ENCODE data around the gene KLHL24. TPM values are rescaled to one million over a fixed set of nuclear protein-coding genes. Genes with fewer than 3 reads are reported as not detected.

The KLHL24 gene
- total and polyA plus RNA-seq, 2 experiments from 2014 or later: 8.2 to 51.0 TPM

- no peaks in the 10 kb centered on the region for H3K4me1 ChIP-seq (ENCODE audit: insufficient read depth)
- no peak overlapping the region for H3K27ac ChIP-seq (ENCODE audit: low read depth)
- Mint-ChIP-seq H3K9me3 (no peaks in the 10 kb centered on the region), H3K4me1 (no peaks in the 10 kb centered on the region; the same call in 2 of the 3 replicates), H3K27me3 (ENCODE audit: insufficient read depth, low read depth, poor library complexity) (peaks cover 4% of the 10 kb centered on the region), H3K27ac (no peak overlapping the region), H3K36me3 (ENCODE audit: low read depth) (no peaks in the 10 kb centered on the region), H3K4me3 (no peak overlapping the region)
- H2AFZ ChIP-seq: no peak overlapping the region
- no peaks in the 10 kb centered on the region for H3K79me2 ChIP-seq (replicated peaks; ENCODE audit: insufficient read depth)
- TF ChIP-seq JUNB (IDR thresholded peaks at IDR 0.05; ENCODE audit: unreplicated experiment): no peak
- no peak for TF ChIP-seq STAT1 (IDR thresholded peaks at IDR 0.05; ENCODE audit: unreplicated experiment)
- TF ChIP-seq, protein P1, sequence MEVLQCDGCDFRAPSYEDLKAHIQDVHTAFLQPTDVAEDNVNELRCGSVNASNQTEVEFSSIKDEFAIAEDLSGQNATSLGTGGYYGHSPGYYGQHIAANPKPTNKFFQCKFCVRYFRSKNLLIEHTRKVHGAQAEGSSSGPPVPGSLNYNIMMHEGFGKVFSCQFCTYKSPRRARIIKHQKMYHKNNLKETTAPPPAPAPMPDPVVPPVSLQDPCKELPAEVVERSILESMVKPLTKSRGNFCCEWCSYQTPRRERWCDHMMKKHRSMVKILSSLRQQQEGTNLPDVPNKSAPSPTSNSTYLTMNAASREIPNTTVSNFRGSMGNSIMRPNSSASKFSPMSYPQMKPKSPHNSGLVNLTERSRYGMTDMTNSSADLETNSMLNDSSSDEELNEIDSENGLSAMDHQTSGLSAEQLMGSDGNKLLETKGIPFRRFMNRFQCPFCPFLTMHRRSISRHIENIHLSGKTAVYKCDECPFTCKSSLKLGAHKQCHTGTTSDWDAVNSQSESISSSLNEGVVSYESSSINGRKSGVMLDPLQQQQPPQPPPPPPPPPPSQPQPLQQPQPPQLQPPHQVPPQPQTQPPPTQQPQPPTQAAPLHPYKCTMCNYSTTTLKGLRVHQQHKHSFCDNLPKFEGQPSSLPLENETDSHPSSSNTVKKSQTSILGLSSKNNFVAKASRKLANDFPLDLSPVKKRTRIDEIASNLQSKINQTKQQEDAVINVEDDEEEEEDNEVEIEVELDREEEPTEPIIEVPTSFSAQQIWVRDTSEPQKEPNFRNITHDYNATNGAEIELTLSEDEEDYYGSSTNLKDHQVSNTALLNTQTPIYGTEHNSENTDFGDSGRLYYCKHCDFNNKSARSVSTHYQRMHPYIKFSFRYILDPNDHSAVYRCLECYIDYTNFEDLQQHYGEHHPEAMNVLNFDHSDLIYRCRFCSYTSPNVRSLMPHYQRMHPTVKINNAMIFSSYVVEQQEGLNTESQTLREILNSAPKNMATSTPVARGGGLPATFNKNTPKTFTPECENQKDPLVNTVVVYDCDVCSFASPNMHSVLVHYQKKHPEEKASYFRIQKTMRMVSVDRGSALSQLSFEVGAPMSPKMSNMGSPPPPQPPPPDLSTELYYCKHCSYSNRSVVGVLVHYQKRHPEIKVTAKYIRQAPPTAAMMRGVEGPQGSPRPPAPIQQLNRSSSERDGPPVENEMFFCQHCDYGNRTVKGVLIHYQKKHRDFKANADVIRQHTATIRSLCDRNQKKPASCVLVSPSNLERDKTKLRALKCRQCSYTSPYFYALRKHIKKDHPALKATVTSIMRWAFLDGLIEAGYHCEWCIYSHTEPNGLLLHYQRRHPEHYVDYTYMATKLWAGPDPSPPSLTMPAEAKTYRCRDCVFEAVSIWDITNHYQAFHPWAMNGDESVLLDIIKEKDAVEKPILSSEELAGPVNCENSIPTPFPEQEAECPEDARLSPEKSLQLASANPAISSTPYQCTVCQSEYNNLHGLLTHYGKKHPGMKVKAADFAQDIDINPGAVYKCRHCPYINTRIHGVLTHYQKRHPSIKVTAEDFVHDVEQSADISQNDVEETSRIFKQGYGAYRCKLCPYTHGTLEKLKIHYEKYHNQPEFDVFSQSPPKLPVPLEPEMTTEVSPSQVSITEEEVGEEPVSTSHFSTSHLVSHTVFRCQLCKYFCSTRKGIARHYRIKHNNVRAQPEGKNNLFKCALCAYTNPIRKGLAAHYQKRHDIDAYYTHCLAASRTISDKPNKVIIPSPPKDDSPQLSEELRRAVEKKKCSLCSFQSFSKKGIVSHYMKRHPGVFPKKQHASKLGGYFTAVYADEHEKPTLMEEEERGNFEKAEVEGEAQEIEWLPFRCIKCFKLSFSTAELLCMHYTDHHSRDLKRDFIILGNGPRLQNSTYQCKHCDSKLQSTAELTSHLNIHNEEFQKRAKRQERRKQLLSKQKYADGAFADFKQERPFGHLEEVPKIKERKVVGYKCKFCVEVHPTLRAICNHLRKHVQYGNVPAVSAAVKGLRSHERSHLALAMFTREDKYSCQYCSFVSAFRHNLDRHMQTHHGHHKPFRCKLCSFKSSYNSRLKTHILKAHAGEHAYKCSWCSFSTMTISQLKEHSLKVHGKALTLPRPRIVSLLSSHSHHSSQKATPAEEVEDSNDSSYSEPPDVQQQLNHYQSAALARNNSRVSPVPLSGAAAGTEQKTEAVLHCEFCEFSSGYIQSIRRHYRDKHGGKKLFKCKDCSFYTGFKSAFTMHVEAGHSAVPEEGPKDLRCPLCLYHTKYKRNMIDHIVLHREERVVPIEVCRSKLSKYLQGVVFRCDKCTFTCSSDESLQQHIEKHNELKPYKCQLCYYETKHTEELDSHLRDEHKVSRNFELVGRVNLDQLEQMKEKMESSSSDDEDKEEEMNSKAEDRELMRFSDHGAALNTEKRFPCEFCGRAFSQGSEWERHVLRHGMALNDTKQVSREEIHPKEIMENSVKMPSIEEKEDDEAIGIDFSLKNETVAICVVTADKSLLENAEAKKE (CRISPR knock-in tag; IDR thresholded peaks at IDR 0.05): no peak
- no peak for TF ChIP-seq EZH2 (IDR thresholded peaks at IDR 0.05; ENCODE audit: low read depth, unreplicated experiment)
- no peak for TF ChIP-seq REST (IDR thresholded peaks at IDR 0.05; ENCODE audit: unreplicated experiment)
- TF ChIP-seq POLR2AphosphoS5 (IDR thresholded peaks at IDR 0.05; ENCODE audit: low read depth): no peak
- TF ChIP-seq EZH2phosphoT487 (IDR thresholded peaks at IDR 0.05; ENCODE audit: unreplicated experiment): no peak
- TF ChIP-seq ZNF331 (CRISPR knock-in tag; IDR thresholded peaks at IDR 0.05; ENCODE audit: low read depth): no peak
- no peak for TF ChIP-seq ZNF114 (CRISPR knock-in tag; IDR thresholded peaks at IDR 0.05)
- TF ChIP-seq ETS1 (IDR thresholded peaks at IDR 0.05): no peak
- no peak for TF ChIP-seq NANOG (IDR thresholded peaks at IDR 0.05; ENCODE audit: borderline replicate concordance)
- no peak for TF ChIP-seq CREB1 (CRISPR knock-in tag; IDR thresholded peaks at IDR 0.05; ENCODE audit: low read depth)
- TF ChIP-seq, protein P2, sequence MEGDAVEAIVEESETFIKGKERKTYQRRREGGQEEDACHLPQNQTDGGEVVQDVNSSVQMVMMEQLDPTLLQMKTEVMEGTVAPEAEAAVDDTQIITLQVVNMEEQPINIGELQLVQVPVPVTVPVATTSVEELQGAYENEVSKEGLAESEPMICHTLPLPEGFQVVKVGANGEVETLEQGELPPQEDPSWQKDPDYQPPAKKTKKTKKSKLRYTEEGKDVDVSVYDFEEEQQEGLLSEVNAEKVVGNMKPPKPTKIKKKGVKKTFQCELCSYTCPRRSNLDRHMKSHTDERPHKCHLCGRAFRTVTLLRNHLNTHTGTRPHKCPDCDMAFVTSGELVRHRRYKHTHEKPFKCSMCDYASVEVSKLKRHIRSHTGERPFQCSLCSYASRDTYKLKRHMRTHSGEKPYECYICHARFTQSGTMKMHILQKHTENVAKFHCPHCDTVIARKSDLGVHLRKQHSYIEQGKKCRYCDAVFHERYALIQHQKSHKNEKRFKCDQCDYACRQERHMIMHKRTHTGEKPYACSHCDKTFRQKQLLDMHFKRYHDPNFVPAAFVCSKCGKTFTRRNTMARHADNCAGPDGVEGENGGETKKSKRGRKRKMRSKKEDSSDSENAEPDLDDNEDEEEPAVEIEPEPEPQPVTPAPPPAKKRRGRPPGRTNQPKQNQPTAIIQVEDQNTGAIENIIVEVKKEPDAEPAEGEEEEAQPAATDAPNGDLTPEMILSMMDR (conservative IDR thresholded peaks at IDR 0.05; ENCODE audit: low read depth in 2 of 2): no peak
- H3K36me3 ChIP-seq (ENCODE audit: insufficient read depth): no peaks in the 10 kb centered on the region
- no peaks in the 10 kb centered on the region for H3F3A ChIP-seq (replicated peaks; ENCODE audit: low read depth)
- no peaks in the 10 kb centered on the region for H3K9me2 ChIP-seq (ENCODE audit: insufficient read depth)
- no peak overlapping the region for H3K4me2 ChIP-seq
- no peaks in the 10 kb centered on the region for H3K27me3 ChIP-seq (ENCODE audit: insufficient read depth)
- no peak for ATAC-seq
- no peaks in the 10 kb centered on the region for H4K20me1 ChIP-seq (replicated peaks; ENCODE audit: insufficient read depth)
- H3K4me3 ChIP-seq: no peak overlapping the region
- DNase-seq (ENCODE audit: low spot score): no peak
Observed at GRCh38 chr3:183631715-183632114, 3.7 kb upstream of the KLHL24 start.
